Activated CD8-positive, alpha-beta memory T cell treated with anti-CD3 and anti-CD28 coated beads, Interleukin-2, amount 50 U/mL, for 48 hours (primary cell): ENCODE measurements around the gene VMP1.

Experiments
- DNase-seq: peaks from one replicate; pipeline ENCODE4 v3.0.0-alpha.2; 2020

VMP1 gene

DNA sequence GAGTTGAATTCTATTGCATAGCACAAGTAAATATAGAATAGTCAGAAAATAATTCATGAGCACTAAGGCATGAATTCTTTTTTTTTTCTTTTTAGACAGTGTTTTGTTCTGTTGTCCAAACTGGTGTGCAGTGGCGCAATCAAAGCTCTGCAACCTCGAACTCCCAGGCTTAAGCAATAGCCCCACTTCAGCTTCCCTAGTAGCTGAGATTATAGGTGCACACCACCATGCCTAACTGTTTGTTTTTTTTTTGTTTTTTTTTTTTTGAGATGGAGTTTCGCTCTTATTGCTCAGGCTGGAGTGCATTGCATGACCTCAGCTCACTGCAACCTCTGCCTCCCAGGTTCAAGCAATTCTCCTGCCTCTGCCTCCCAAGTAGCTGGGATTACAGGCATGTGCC, 168.7 kb downstream of the VMP1 start:
- DNase-seq: no peak

GRCh38 chr17:59877965-59878364, 170.5 kb downstream of the VMP1 start:
- DNase-seq: no peak

- no peak for DNase-seq
Observed at GRCh38 chr17:59878624-59879023, 171.2 kb downstream of the VMP1 start.

GRCh38 chr17:59884861-59885260, 177.4 kb downstream of the VMP1 start:
- no peak for DNase-seq

- no peak for DNase-seq
Observed at GRCh38 chr17:59888145-59888750, 180.8 kb downstream of the VMP1 start.

GRCh38 chr17:59890720-59891119, 183.3 kb downstream of the VMP1 start:
- DNase-seq: no peak
